GM19397 (cell line): ENCODE data around the gene SLC4A1AP.

Experiments used
- ATAC-seq: cut with Tn5 transposase; IDR thresholded peaks from one replicate; pipeline ENCODE4 v1.9.1; 2021; ENCODE audit warnings: mild to moderate bottlenecking, moderate library complexity; ENCODE audit not compliant: unreplicated experiment

SLC4A1AP gene

DNA sequence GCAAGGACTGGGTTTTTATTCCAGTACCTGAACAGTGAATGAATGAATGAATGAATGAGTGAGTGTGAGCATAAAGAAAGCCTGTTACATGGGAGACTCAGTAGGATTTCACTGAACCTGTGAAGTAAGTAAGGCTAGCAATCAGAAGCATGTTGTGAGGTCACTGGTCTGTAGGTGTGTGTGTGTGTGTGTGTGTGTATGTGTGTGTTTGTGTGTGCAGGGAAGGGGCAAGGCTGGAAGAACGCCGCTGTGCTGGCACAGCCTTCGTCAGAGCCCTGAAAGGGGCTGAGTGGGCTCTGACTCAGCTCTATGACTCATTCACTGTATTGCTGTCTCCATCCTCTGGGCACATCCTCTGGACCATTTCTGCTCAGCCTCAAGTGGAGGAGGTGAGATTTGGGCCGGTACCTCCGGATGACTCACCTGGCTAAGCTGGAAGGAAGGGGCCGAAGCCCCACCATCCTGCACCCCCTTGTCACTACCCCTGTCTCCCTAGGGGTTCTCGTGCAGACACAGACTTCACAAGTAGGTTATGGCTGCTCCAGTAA lies 56.4 kb downstream of the SLC4A1AP start:
- ATAC-seq = no peak

GRCh38 chr2:27721335-27721734 lies 57.6 kb downstream of the SLC4A1AP start:
- no peak for ATAC-seq

- no peak for ATAC-seq
Measured at GRCh38 chr2:27721884-27722485, 58.3 kb downstream of the SLC4A1AP start.

GRCh38 chr2:27723372-27724144 lies 59.9 kb downstream of the SLC4A1AP start:
- ATAC-seq = no peak

DNA sequence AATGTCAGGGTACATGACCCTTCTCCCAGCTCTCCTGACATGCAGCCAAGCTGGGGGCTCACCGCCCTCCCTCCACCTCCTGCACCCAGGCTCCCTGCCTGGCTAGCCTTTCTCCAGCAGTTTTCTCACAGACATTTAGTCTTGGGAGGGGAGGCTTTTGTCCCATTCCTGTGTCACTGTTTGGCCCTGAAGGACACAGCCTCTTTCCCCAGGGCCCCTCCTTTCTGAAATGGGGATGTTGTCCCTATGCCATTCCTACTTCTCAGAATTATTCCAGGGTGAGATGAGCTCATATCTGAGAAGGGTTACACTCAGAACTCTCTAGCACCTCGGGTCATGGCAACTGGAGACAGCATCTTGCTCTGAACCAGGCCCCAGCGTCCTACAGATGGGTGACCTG lies 60.5 kb downstream of the SLC4A1AP start:
- no peak for ATAC-seq

- no peak for ATAC-seq
Measured at GRCh38 chr2:27724905-27725701, 61.4 kb downstream of the SLC4A1AP start.

GRCh38 chr2:27727257-27727656 lies 63.6 kb downstream of the SLC4A1AP start:
- no peak for ATAC-seq

- no peak for ATAC-seq
Measured at GRCh38 chr2:27728081-27728858, 64.6 kb downstream of the SLC4A1AP start.

DNA sequence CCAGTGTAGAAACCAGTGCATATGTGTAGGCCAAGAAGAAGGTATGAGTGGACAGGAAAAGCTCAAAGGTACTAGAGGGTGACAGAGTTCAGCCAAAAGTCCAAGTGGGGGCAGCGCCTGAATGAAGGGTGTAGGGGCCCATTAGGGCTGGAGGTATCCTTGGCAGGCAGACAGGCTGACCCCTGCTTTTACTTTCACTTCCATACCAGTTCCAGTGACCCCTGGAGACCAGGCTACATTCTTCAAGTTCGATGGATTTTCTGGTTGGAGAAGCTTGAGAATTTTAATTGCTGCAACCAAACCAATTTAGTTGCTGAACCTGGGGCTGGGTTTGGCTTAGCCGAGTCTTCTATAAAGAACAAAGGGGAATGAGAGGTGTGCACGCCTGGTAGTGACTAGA lies 65.5 kb downstream of the SLC4A1AP start:
- no peak for ATAC-seq

- no peak for ATAC-seq
Measured at GRCh38 chr2:27729614-27730013, 65.9 kb downstream of the SLC4A1AP start.

DNA sequence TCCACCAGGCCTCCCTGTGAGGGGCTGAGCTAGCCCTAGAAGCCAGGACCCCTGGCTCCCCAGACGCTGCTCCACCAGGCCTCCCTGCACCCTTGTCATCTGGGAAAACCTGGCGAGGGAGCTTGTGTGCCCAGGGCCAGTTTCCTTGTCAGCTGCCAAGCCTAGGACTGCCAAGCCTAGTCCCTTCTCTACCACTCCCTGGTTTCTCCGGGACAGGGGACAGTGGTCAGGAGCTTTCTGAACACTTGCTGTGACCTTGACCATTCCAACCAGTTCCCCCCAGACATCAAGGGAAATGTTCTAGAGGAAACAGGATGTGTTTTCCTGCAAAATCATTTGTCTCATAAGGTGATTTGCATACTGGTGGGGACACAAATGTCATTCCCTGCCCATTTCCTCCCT lies 66.6 kb downstream of the SLC4A1AP start:
- no peak for ATAC-seq

DNA sequence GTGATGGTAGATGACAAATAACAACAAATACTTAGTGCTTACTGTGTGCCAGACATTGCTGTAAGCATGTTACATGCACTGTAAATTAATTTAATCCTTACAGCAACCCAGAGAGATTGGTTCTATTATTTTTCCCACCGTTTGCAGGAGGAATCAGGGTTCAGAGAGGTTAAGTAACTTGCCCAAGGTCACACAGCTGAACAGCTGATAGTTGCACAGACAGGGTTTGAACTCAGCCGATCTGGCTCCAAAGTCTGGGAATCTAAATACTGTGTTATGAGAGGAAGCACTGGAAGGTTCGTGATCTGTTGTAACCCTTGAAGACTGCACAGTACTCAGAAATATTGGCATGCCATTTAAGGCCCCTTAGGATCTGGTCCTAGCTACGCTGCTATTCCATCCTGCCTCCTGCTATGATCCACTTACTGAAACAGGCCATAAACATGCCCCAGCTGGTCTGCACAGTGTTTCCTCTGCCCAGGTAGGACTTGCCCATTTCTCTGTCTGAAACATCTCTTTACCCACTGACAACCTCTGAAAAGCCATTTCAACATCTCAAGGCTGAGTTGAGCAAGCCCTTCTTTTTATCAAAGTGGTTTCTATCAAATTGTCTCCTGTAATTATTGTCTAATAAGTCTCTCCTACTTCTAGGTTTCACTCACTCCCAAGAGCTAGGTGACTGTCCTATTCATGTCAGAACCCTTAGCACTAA lies 67.4 kb downstream of the SLC4A1AP start:
- ATAC-seq = no peak

GRCh38 chr2:27734305-27734704 lies 70.6 kb downstream of the SLC4A1AP start:
- ATAC-seq = no peak

GRCh38 chr2:27735263-27735904 lies 71.7 kb downstream of the SLC4A1AP start:
- ATAC-seq = no peak

DNA sequence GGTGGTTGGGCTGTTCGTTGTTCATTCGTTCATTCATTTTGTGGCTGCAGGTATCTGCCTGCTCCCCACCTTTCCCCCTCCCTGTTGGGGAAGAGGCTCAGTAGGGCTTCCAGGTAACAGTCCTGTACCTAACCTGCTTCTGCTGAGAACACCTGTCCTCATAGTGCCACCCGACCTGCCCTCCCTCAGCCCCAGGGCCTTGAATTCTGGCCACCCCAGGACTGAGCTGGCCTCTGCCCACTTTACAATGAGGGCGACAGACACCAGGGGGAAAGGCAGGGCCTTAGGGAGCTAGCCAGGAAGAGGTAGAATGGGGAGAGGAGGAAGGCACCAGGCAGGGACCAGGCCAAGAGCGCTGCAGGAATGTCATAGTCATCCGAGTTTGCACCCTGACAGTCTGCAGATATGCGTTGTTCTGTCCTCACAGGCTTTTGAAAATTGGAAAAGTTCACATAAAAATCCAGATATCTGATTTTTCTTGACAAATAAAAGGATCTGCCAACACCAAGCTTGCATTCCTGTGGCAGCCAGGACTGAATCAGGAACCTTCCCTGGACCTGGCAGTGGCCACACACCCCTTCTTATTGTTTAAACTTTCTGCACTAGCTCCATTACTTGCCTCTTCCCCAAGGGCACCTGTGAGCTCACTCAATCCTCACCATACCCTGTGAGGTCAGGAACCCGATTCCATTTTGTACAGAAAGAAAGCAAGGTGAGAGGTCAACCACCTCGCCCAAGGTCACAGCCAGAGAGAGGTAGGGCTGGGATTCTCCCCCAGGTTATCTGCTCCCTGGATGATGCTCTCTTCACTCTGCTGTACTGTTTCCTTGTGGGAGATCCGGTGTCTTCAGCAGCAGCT lies 72.6 kb downstream of the SLC4A1AP start:
- no peak for ATAC-seq

DNA sequence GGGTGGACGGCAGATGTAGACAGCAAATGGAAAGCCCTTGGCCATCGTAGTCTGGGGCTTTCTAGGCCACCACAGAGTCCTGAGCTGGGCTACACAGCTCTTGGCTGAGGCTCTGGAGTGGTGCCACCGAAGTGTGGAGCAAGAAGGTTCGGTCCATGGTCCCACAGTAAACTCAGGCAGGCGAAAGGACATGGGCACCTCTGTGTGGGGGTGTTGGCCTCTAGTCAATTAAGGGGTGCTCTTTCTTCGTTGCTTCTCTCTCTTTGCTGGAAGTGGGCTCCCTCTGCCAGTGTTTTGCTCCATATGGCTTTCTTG lies 73.2 kb downstream of the SLC4A1AP start:
- ATAC-seq = no peak

GRCh38 chr2:27737676-27738348 lies 74.1 kb downstream of the SLC4A1AP start:
- ATAC-seq = no peak

DNA sequence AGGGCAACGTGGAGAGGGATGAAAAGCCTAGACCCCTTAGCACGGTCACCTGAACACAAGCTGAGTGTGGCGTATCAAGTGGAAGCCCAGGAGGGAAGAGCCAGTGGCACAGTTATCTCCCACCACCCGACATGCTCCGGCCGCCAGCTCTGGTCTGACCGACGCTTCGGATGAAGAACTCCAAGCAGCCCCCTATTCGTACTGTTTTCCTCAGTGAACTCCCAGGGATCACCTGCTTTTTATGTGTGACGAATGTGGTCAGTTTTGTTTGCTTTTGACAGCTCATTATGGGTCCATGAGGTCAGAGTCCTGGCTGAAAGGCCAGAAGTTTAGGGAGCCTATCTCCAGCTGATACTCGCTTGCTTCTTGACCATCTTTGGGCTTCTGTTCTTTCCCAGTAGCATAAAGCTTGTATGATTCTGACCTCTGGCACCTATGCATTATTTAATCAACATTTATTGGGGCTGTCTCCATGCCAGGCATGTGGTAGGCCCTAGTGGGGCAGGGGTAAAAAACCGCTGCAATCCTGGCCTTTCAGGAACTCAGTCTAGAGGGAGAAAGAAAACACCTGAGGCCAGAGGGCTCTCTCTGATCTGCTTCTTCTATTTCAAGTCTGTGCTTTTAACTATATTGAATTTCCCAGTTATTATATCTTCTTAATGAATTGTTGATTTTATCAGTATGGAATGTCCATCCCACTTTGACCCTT lies 74.8 kb downstream of the SLC4A1AP start:
- no peak for ATAC-seq
